Fibroblast of lung (primary cell): ENCODE results near the gene EFNA2. TPM values are rescaled to one million over a fixed set of nuclear protein-coding genes. Genes with fewer than 3 reads are reported as not detected.

Source experiments
- DNase-seq, 2 donors: peaks; one replicate each; pipeline versions ENCODE4 v3.0.0 to v3.0.0-alpha.2; 2010; ENCODE audit warnings: low read depth in 2 of 2
- H2AFZ ChIP-seq: 2 replicates; pipeline ENCODE4 v1.5.1; 2012; ENCODE audit warnings: low read length, control low read depth, inconsistent platforms
- H3K27ac ChIP-seq: 2 replicates; pipeline ENCODE4 v1.5.1; 2011; ENCODE audit warnings: low read length, control low read depth; ENCODE audit not compliant: insufficient read depth
- H3K27me3 ChIP-seq: 2 replicates; pipeline ENCODE4 v1.5.1; 2011; ENCODE audit warnings: mild to moderate bottlenecking, low read length; ENCODE audit not compliant: control insufficient read depth, insufficient read depth
- H3K36me3 ChIP-seq: 2 replicates; pipeline ENCODE4 v1.5.1; 2011; ENCODE audit warnings: low read length; ENCODE audit not compliant: control insufficient read depth, insufficient read depth
- H3K4me1 ChIP-seq: 2 replicates; pipeline ENCODE4 v1.5.1; 2011; ENCODE audit warnings: low read length; ENCODE audit not compliant: control insufficient read depth, insufficient read depth; ENCODE audit errors: extremely low read depth
- H3K4me2 ChIP-seq: 2 replicates; pipeline ENCODE4 v1.5.1; 2011; ENCODE audit warnings: low read length, control low read depth; ENCODE audit not compliant: insufficient read depth; ENCODE audit errors: extremely low read depth
- H3K4me3 ChIP-seq, 4 experiments: fragments of 200-600 bp in 1 of 4; sonication (generic) in 1 of 4; replicated peaks in 1 of 4; 2 replicates each; pipeline ENCODE4 v1.5.1; 2011 to 2016; ENCODE audit warnings: low read length in 4 of 4, low read depth in 3 of 4, mild to moderate bottlenecking in 3 of 4, control low read depth in 2 of 4, inconsistent platforms in 1 of 4, mixed read lengths in 1 of 4; ENCODE audit not compliant: insufficient read depth in 1 of 4; ENCODE audit errors: control extremely low read depth in 1 of 4
- H3K79me2 ChIP-seq: 2 replicates; pipeline ENCODE4 v1.5.1; 2012; ENCODE audit warnings: mild to moderate bottlenecking, low read length, inconsistent platforms; ENCODE audit not compliant: control insufficient read depth, insufficient read depth
- H3K9ac ChIP-seq: 2 replicates; pipeline ENCODE4 v1.5.1; 2011; ENCODE audit warnings: mild to moderate bottlenecking, low read length, control low read depth; ENCODE audit not compliant: insufficient read depth
- H3K9me3 ChIP-seq: 2 replicates; pipeline ENCODE4 v1.5.1; 2012; ENCODE audit warnings: low read depth, low read length; ENCODE audit not compliant: control insufficient read depth, insufficient read depth
- H4K20me1 ChIP-seq: 2 replicates; pipeline ENCODE4 v1.5.1; 2011; ENCODE audit warnings: low read length; ENCODE audit not compliant: control insufficient read depth, insufficient read depth; ENCODE audit errors: extremely low read depth
- EZH2 ChIP-seq: IDR thresholded peaks from 2 replicates; pipeline ENCODE4 v1.5.1; 2012; ENCODE audit warnings: low read length, control low read depth, mild to moderate bottlenecking; ENCODE audit errors: missing control alignments
- polyA plus RNA-seq, 2 donors: library from polyadenylated mRNA; depleted of rRNA in 1 of 2; stranded (reverse) in 1 of 2; unstranded in 1 of 2; fragments of >200 nt; gene quantifications; 2 replicates each; pipeline ENCODE4 v1.2.1, GENCODE V29; 2011 to 2012; ENCODE audit warnings: missing spikeins in 1 of 2
- total RNA-seq: library from RNA; depleted of rRNA; stranded (reverse); fragments of >200 nt; gene quantifications from 2 replicates; pipeline ENCODE4 v1.2.1, GENCODE V29; 2014
- TF ChIP-seq, protein P1 (sequence below), 2 donors: IDR thresholded peaks in 1 of 2; conservative IDR thresholded peaks in 1 of 2; 1 replicate in 1 of 2; 2 replicates in 1 of 2; pipeline ENCODE4 v1.5.1; 2011 to 2012; ENCODE audit warnings: low read length in 2 of 2, control low read depth in 1 of 2, inconsistent platforms in 1 of 2, low read depth in 1 of 2, mild to moderate bottlenecking in 1 of 2

Gene EFNA2
- total and polyA plus RNA-seq, 2 donors (not counting 1 experiment from before 2014, with no cell fraction given), result 0.17 TPM; not detected in 1

DNA sequence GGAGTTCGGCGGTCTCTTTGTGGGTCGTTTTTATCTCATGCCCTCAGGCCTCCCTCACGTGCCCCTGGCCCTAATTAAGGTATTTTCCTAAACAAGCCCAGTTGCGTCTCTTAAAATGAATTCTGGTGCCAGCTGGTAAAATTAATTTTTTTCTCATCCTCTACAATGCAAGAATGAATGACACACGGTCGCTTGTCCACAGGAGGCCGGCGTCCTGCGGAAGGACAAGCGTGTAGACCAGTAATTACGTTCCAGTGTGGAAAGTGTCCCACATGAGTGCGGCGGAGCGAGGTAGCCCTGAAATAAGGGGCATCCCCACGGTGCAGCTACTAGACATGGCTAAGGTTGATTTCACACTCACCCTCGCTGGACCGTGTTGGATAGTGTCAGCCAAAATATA is 63.5 kb downstream of the EFNA2 start:
- Histone ChIP-seq H3K27me3 (no peaks in the 10 kb centered on the region), H3K4me1 (no peaks in the 10 kb centered on the region), H2AFZ (no peak overlapping the region), H4K20me1 (no peaks in the 10 kb centered on the region), H3K4me2 (no peak overlapping the region), H3K9ac (no peak overlapping the region), H3K4me3 (no peak overlapping the region), H3K79me2 (no peaks in the 10 kb centered on the region), H3K9me3 (no peaks in the 10 kb centered on the region), H3K36me3 (no peaks in the 10 kb centered on the region), H3K27ac (no peak overlapping the region)
- TF ChIP-seq, protein P1, sequence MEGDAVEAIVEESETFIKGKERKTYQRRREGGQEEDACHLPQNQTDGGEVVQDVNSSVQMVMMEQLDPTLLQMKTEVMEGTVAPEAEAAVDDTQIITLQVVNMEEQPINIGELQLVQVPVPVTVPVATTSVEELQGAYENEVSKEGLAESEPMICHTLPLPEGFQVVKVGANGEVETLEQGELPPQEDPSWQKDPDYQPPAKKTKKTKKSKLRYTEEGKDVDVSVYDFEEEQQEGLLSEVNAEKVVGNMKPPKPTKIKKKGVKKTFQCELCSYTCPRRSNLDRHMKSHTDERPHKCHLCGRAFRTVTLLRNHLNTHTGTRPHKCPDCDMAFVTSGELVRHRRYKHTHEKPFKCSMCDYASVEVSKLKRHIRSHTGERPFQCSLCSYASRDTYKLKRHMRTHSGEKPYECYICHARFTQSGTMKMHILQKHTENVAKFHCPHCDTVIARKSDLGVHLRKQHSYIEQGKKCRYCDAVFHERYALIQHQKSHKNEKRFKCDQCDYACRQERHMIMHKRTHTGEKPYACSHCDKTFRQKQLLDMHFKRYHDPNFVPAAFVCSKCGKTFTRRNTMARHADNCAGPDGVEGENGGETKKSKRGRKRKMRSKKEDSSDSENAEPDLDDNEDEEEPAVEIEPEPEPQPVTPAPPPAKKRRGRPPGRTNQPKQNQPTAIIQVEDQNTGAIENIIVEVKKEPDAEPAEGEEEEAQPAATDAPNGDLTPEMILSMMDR (conservative IDR thresholded peaks at IDR 0.05 in 1 of 2, IDR thresholded peaks at IDR 0.05 in 1 of 2; ENCODE audit: low read depth in 1 of 2, low read length in 2 of 2), result no peak
- no peak for TF ChIP-seq EZH2
- DNase-seq, result no peak

DNA sequence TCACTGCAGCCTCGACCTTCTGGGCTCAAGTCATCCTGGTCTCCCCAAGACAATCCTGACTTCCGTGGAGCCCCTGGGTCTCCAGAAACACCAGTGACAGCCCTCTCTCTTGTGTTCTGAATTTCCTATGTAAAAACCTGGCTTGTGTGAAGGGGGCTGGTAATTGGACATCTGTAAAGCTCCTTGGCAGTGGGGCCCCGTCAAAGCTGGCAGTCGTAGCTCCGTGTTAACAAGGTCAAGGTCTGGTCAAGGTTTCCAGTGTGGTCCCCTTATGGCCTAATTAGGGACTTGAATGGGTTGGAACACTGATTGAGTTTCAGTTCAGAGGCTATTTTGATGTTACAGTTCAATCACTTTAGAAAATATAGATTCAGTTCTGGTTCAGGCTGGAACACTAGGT is 65.2 kb downstream of the EFNA2 start:
- no peak overlapping the region for H3K9ac ChIP-seq
- H3K27ac ChIP-seq, result no peak overlapping the region
- TF ChIP-seq, protein P1 (conservative IDR thresholded peaks at IDR 0.05 in 1 of 2, IDR thresholded peaks at IDR 0.05 in 1 of 2; ENCODE audit: low read depth in 1 of 2, low read length in 2 of 2), result no peak
- no peak for TF ChIP-seq EZH2
- H4K20me1 ChIP-seq, result no peaks in the 10 kb centered on the region
- no peaks in the 10 kb centered on the region for H3K36me3 ChIP-seq
- no peaks in the 10 kb centered on the region for H3K9me3 ChIP-seq
- no peak overlapping the region for H3K4me3 ChIP-seq
- peaks cover 4% of the 10 kb centered on the region for H3K79me2 ChIP-seq
- H3K27me3 ChIP-seq, result no peaks in the 10 kb centered on the region
- H3K4me2 ChIP-seq, result no peak overlapping the region
- no peak overlapping the region for H2AFZ ChIP-seq
- DNase-seq, result no peak
- H3K4me1 ChIP-seq, result no peaks in the 10 kb centered on the region

Other genes with a start within 250 kb of the EFNA2 start
- gene ABCA7, start 245.8 kb upstream of the EFNA2 start, total RNA-seq, result 2.3 and 9.7 TPM in 2 replicates
- 2.2 and 2.3 TPM in 2 replicates for gene ABCA7, start 245.8 kb upstream of the EFNA2 start, polyA plus RNA-seq
- gene ARHGAP45, start 218.7 kb upstream of the EFNA2 start, total RNA-seq, result 0.77 and 1.8 TPM in 2 replicates
- gene ARHGAP45, start 218.7 kb upstream of the EFNA2 start, polyA plus RNA-seq, result 0.42 and 0.78 TPM in 2 replicates
- gene POLR2E, start 190.5 kb upstream of the EFNA2 start, total RNA-seq, result 55.2 and 55.5 TPM in 2 replicates
- gene POLR2E, start 190.5 kb upstream of the EFNA2 start, polyA plus RNA-seq, result 130 and 214 TPM in 2 replicates
- gene GPX4, start 181.9 kb upstream of the EFNA2 start, total RNA-seq, result 428 and 430 TPM in 2 replicates
- 325 and 473 TPM in 2 replicates for gene GPX4, start 181.9 kb upstream of the EFNA2 start, polyA plus RNA-seq
- 49.6 and 55.8 TPM in 2 replicates for gene SBNO2, start 111.6 kb upstream of the EFNA2 start, total RNA-seq
- gene SBNO2, start 111.6 kb upstream of the EFNA2 start, polyA plus RNA-seq, result 12.6 and 14.3 TPM in 2 replicates
- gene STK11, start 80.1 kb upstream of the EFNA2 start, total RNA-seq, result 96.6 and 100 TPM in 2 replicates
- gene STK11, start 80.1 kb upstream of the EFNA2 start, polyA plus RNA-seq, result 23.7 TPM in 2 replicates
- gene CBARP, start 47.9 kb upstream of the EFNA2 start, total RNA-seq, result 1.5 TPM in 2 replicates
- gene CBARP, start 47.9 kb upstream of the EFNA2 start, polyA plus RNA-seq, result 0.31 and 1.0 TPM in 2 replicates
- gene ATP5F1D, start 44.1 kb upstream of the EFNA2 start, total RNA-seq, result 13.4 and 20.5 TPM in 2 replicates
- gene ATP5F1D, start 44.1 kb upstream of the EFNA2 start, polyA plus RNA-seq, result 53.8 and 79.8 TPM in 2 replicates
- 13.6 and 18.8 TPM in 2 replicates for gene MIDN, start 37.3 kb upstream of the EFNA2 start, total RNA-seq
- gene MIDN, start 37.3 kb upstream of the EFNA2 start, polyA plus RNA-seq, result 12.0 and 18.0 TPM in 2 replicates
- gene CIRBP, start 16.5 kb upstream of the EFNA2 start, total RNA-seq, result 104 and 110 TPM in 2 replicates
- gene CIRBP, start 16.5 kb upstream of the EFNA2 start, polyA plus RNA-seq, result 260 and 298 TPM in 2 replicates
- 22.5 and 24.7 TPM in 2 replicates for gene FAM174C, start 10.3 kb upstream of the EFNA2 start, total RNA-seq
- gene FAM174C, start 10.3 kb upstream of the EFNA2 start, polyA plus RNA-seq, result 16.1 and 23.7 TPM in 2 replicates
- gene NDUFS7, start 98.0 kb downstream of the EFNA2 start, total RNA-seq, result 55.0 and 71.2 TPM in 2 replicates
- 29.6 and 30.3 TPM in 2 replicates for gene NDUFS7, start 98.0 kb downstream of the EFNA2 start, polyA plus RNA-seq
- 31.1 and 44.1 TPM in 2 replicates for gene GAMT, start 115.7 kb downstream of the EFNA2 start, total RNA-seq
- 20.0 and 32.6 TPM in 2 replicates for gene GAMT, start 115.7 kb downstream of the EFNA2 start, polyA plus RNA-seq
- 34.9 and 49.5 TPM in 2 replicates for gene DAZAP1, start 121.7 kb downstream of the EFNA2 start, total RNA-seq
- gene DAZAP1, start 121.7 kb downstream of the EFNA2 start, polyA plus RNA-seq, result 44.6 and 65.4 TPM in 2 replicates
- gene RPS15, start 152.5 kb downstream of the EFNA2 start, total RNA-seq, result 369 and 494 TPM in 2 replicates
- gene RPS15, start 152.5 kb downstream of the EFNA2 start, polyA plus RNA-seq, result 878 and 1,038 TPM in 2 replicates
- 0.26 and 0.50 TPM in 2 replicates for gene APC2, start 164.2 kb downstream of the EFNA2 start, total RNA-seq
- 0.01 and 0.02 TPM in 2 replicates for gene APC2, start 164.2 kb downstream of the EFNA2 start, polyA plus RNA-seq
- gene C19orf25, start 193.3 kb downstream of the EFNA2 start, total RNA-seq, result 21.8 and 24.8 TPM in 2 replicates
- 11.2 and 12.0 TPM in 2 replicates for gene C19orf25, start 193.3 kb downstream of the EFNA2 start, polyA plus RNA-seq
- 1.5 and 3.5 TPM in 2 replicates for gene PCSK4, start 204.5 kb downstream of the EFNA2 start, total RNA-seq
- 0.26 and 0.28 TPM in 2 replicates for gene PCSK4, start 204.5 kb downstream of the EFNA2 start, polyA plus RNA-seq
- 0.99 and 1.3 TPM in 2 replicates for gene REEP6, start 205.3 kb downstream of the EFNA2 start, total RNA-seq
- gene REEP6, start 205.3 kb downstream of the EFNA2 start, polyA plus RNA-seq, result 0.47 and 0.55 TPM in 2 replicates
- gene ADAMTSL5, start 227.1 kb downstream of the EFNA2 start, total RNA-seq, result 1.5 and 3.1 TPM in 2 replicates
- 4.3 and 4.7 TPM in 2 replicates for gene ADAMTSL5, start 227.1 kb downstream of the EFNA2 start, polyA plus RNA-seq
- gene PLK5, start 238.2 kb downstream of the EFNA2 start, total RNA-seq, result not detected in 2 replicates
- gene PLK5, start 238.2 kb downstream of the EFNA2 start, polyA plus RNA-seq, result not detected in 2 replicates